H9 (cell line): ENCODE results near the gene SLC29A1. TPM values are rescaled to one million over a fixed set of nuclear protein-coding genes. Genes with fewer than 3 reads are reported as not detected.

Source experiments
- DNase-seq: peaks from one replicate; pipeline ENCODE4 v3.0.0-alpha.2; 2017
- H2AFZ ChIP-seq: one replicate; pipeline ENCODE4 v1.6.1; 2013; ENCODE audit warnings: mild to moderate bottlenecking, low read length, control low read depth, moderate library complexity
- H2AK5ac ChIP-seq: 2 replicates; pipeline ENCODE4 v1.6.1; 2013; ENCODE audit warnings: low read length, control low read depth, mixed read lengths; ENCODE audit not compliant: insufficient read length
- H2BK120ac ChIP-seq: one replicate; pipeline ENCODE4 v1.6.1; 2013; ENCODE audit warnings: low read depth, mild to moderate bottlenecking, low read length, control low read depth, inconsistent platforms; ENCODE audit not compliant: poor library complexity, severe bottlenecking
- H2BK12ac ChIP-seq: 2 replicates; pipeline ENCODE4 v1.6.1; 2013; ENCODE audit warnings: low read length, control low read depth, mixed read lengths, low read depth; ENCODE audit not compliant: insufficient read length
- H2BK15ac ChIP-seq: 2 replicates; pipeline ENCODE4 v1.6.1; 2013; ENCODE audit warnings: low read depth, low read length, control low read depth
- H2BK20ac ChIP-seq: one replicate; pipeline ENCODE4 v1.6.1; 2013; ENCODE audit warnings: low read depth, mild to moderate bottlenecking, low read length, control low read depth, inconsistent platforms; ENCODE audit not compliant: poor library complexity, severe bottlenecking
- H2BK5ac ChIP-seq: 2 replicates; pipeline ENCODE4 v1.6.1; 2013; ENCODE audit warnings: low read length, control low read depth, mixed read lengths; ENCODE audit not compliant: insufficient read length
- H3K14ac ChIP-seq: 2 replicates; pipeline ENCODE4 v1.6.1; 2013; ENCODE audit warnings: low read length, control low read depth; ENCODE audit not compliant: insufficient read depth
- H3K18ac ChIP-seq: 2 replicates; pipeline ENCODE4 v1.6.1; 2013; ENCODE audit warnings: low read depth, mild to moderate bottlenecking, mixed read lengths, low read length, control low read depth; ENCODE audit not compliant: insufficient read length
- H3K23ac ChIP-seq: 2 replicates; pipeline ENCODE4 v1.6.1; 2013; ENCODE audit warnings: low read length, control low read depth, mixed read lengths, low read depth; ENCODE audit not compliant: insufficient read length
- H3K23me2 ChIP-seq: 2 replicates; pipeline ENCODE4 v1.6.1; 2013; ENCODE audit warnings: low read depth, mild to moderate bottlenecking, mixed read lengths, low read length, control low read depth; ENCODE audit not compliant: insufficient read length, poor library complexity, severe bottlenecking
- H3K27ac ChIP-seq: 2 replicates; pipeline ENCODE4 v1.5.1; 2013; ENCODE audit warnings: low read length, control low read depth, mixed read lengths, low read depth; ENCODE audit not compliant: insufficient read length
- H3K27me3 ChIP-seq: 2 replicates; pipeline ENCODE4 v1.6.1; 2013; ENCODE audit warnings: low read length, control low read depth, inconsistent platforms; ENCODE audit not compliant: insufficient read depth
- H3K4ac ChIP-seq: 2 replicates; pipeline ENCODE4 v1.6.1; 2013; ENCODE audit warnings: low read depth, mild to moderate bottlenecking, control low read depth, inconsistent platforms, low read length, moderate library complexity
- H3K4me1 ChIP-seq: 2 replicates; pipeline ENCODE4 v1.6.1; 2013; ENCODE audit warnings: low read length, control low read depth, inconsistent platforms; ENCODE audit not compliant: insufficient read depth
- H3K4me2 ChIP-seq: 2 replicates; pipeline ENCODE4 v1.6.1; 2013; ENCODE audit warnings: low read length, control low read depth, mixed read lengths; ENCODE audit not compliant: insufficient read length, insufficient read depth
- H3K56ac ChIP-seq: 2 replicates; pipeline ENCODE4 v1.6.1; 2013; ENCODE audit warnings: low read depth, mild to moderate bottlenecking, mixed read lengths, low read length, control low read depth; ENCODE audit not compliant: insufficient read length
- H3K79me1 ChIP-seq: 2 replicates; pipeline ENCODE4 v1.6.1; 2013; ENCODE audit warnings: low read depth, mild to moderate bottlenecking, moderate library complexity, low read length, control low read depth, inconsistent platforms; ENCODE audit not compliant: insufficient read depth, poor library complexity, severe bottlenecking
- H3K79me2 ChIP-seq: 2 replicates; pipeline ENCODE4 v1.6.1; 2013; ENCODE audit warnings: low read length, control low read depth, inconsistent platforms; ENCODE audit not compliant: insufficient read depth
- H3K9ac ChIP-seq: 2 replicates; pipeline ENCODE4 v1.6.1; 2013; ENCODE audit warnings: low read length, control low read depth, mixed read lengths; ENCODE audit not compliant: insufficient read length; ENCODE audit errors: extremely low read depth
- H3K9me3 ChIP-seq: one replicate; pipeline ENCODE4 v1.6.1; 2013; ENCODE audit warnings: low read depth, low read length, inconsistent platforms; ENCODE audit not compliant: control insufficient read depth
- H3T11ph ChIP-seq: one replicate; pipeline ENCODE4 v1.6.1; 2013; ENCODE audit warnings: mild to moderate bottlenecking, low read length, control low read depth, inconsistent platforms
- H4K20me1 ChIP-seq: one replicate; pipeline ENCODE4 v1.6.1; 2013; ENCODE audit not compliant: control insufficient read depth, insufficient read length, insufficient read depth
- H4K5ac ChIP-seq: 2 replicates; pipeline ENCODE4 v1.6.1; 2013; ENCODE audit warnings: low read depth, mild to moderate bottlenecking, mixed read lengths, low read length, control low read depth; ENCODE audit not compliant: insufficient read length
- H4K8ac ChIP-seq: replicated peaks from 2 replicates; pipeline ENCODE4 v1.6.1; 2013; ENCODE audit warnings: low read length, control low read depth, mixed read lengths, low read depth; ENCODE audit not compliant: insufficient read length
- H4K91ac ChIP-seq: 2 replicates; pipeline ENCODE4 v1.6.1; 2013; ENCODE audit warnings: low read depth, mild to moderate bottlenecking, moderate library complexity, mixed read lengths, low read length, control low read depth; ENCODE audit not compliant: insufficient read length
- H3K27ac Mint-ChIP-seq, 3 experiments: 2 replicates in 2 of 3; 3 replicates in 1 of 3; pipeline ENCODE4 v1.8.0; 2020 to 2021; ENCODE audit warnings: mixed read lengths in 3 of 3, mild to moderate bottlenecking in 1 of 3, moderate library complexity in 1 of 3
- H3K27me3 Mint-ChIP-seq: 2 replicates; pipeline ENCODE4 v1.8.0; 2021; ENCODE audit warnings: low read depth, mild to moderate bottlenecking, moderate library complexity, mixed read lengths
- H3K36me3 Mint-ChIP-seq, 3 experiments: 2 replicates in 2 of 3; 3 replicates in 1 of 3; pipeline ENCODE4 v1.8.0; 2020 to 2021; ENCODE audit warnings: low read depth in 3 of 3, mixed read lengths in 3 of 3; ENCODE audit not compliant: insufficient read depth in 1 of 3
- H3K4me1 Mint-ChIP-seq, 2 experiments: 2 replicates each; pipeline ENCODE4 v1.8.0; 2020; ENCODE audit warnings: mixed read lengths in 2 of 2
- H3K4me3 Mint-ChIP-seq, 2 experiments: 2 replicates in 1 of 2; 3 replicates in 1 of 2; pipeline ENCODE4 v1.8.0; 2020 to 2021; ENCODE audit warnings: mild to moderate bottlenecking in 2 of 2, mixed read lengths in 2 of 2, moderate library complexity in 1 of 2
- H3K9me3 Mint-ChIP-seq, 2 experiments: 2 replicates in 1 of 2; 3 replicates in 1 of 2; pipeline ENCODE4 v1.8.0; 2020; ENCODE audit warnings: mild to moderate bottlenecking in 2 of 2, mixed read lengths in 2 of 2, moderate library complexity in 1 of 2
- CTCF ChIP-seq: fragments of 200-600 bp; sonication (generic); conservative IDR thresholded peaks from 3 replicates; pipeline ENCODE4 v1.8.0; 2021; ENCODE audit warnings: antibody characterized with exemption, mild to moderate bottlenecking
- WGBS: extraction: QIAGEN DNeasy Blood & Tissue Kit; methylation state at CpG from one replicate; pipeline ENCODE4 v1.1.7; 2013; ENCODE audit warnings: missing lambda C conversion rate, low lambda C conversion rate, mixed read lengths; ENCODE audit not compliant: insufficient read length; ENCODE audit errors: extremely low coverage; 5-methylcytosine and 5-hydroxymethylcytosine counted together
- total RNA-seq: library from RNA; stranded (reverse); gene quantifications from 2 replicates; pipeline ENCODE4 v1.2.1, GENCODE V29; 2021

The SLC29A1 gene
- total RNA-seq, 1 experiment from 2014 or later: 124 TPM

GRCh38 chr6:44219053-44219814 lies 4.2 kb upstream of the SLC29A1 start:
- Histone ChIP-seq H2BK120ac (no peak overlapping the region), H3K27ac (peak overlapping the region; percentile 72)
- H3K4me1 Mint-ChIP-seq: peaks cover 53 to 55% of the 10 kb centered on the region in 2 experiments

More at GRCh38 chr6:44219053-44219814, 4.2 kb upstream of the SLC29A1 start:
- H4K20me1 ChIP-seq: no peaks in the 10 kb centered on the region
- no peak overlapping the region for H2AK5ac ChIP-seq
- peak overlapping the region; percentile 77 for H3K9ac ChIP-seq
- no peak overlapping the region for H4K91ac ChIP-seq
- H3K14ac ChIP-seq: peak overlapping the region; percentile 76; the same call in 1 of the 2 replicates
- H3K79me1 ChIP-seq: peaks cover under 1% of the 10 kb centered on the region
- H3K23me2 ChIP-seq: peaks cover 18% of the 10 kb centered on the region
- H4K5ac ChIP-seq: no peak overlapping the region
- Mint-ChIP-seq H3K27ac (peak overlapping the region; percentile 96 to 100 (median 96)), H3K9me3 (no peaks in the 10 kb centered on the region; a peak in 1 of 5 replicates), H3K27me3 (peaks cover 3% of the 10 kb centered on the region), H3K36me3 (peaks cover 0 to 3% (median 0%) of the 10 kb centered on the region in 3 experiments; a peak in 2 of 7 replicates), H3K4me3 (peak overlapping the region; percentile 68 to 83)
- H2AFZ ChIP-seq: no peak overlapping the region
- H3K23ac ChIP-seq: no peak overlapping the region
- no CpG with 5 or more reads among the region's 45 CpGs for WGBS
- no peak for TF ChIP-seq CTCF
- H3K4me2 ChIP-seq: peak overlapping the region; percentile 68
- no peak overlapping the region for H2BK15ac ChIP-seq
- no peak overlapping the region for H4K8ac ChIP-seq
- H3K79me2 ChIP-seq: peaks cover under 1% of the 10 kb centered on the region; the same call in 1 of the 2 replicates
- no peaks in the 10 kb centered on the region for H3K27me3 ChIP-seq
- no peaks in the 10 kb centered on the region for H3K9me3 ChIP-seq
- H3K4ac ChIP-seq: no peak overlapping the region
- no peak overlapping the region for H3T11ph ChIP-seq
- DNase-seq: peak; percentile 96
- H3K4me1 ChIP-seq: peaks cover 16% of the 10 kb centered on the region; the same call in 1 of the 2 replicates
- no peak overlapping the region for H2BK5ac ChIP-seq
- H3K56ac ChIP-seq: no peak overlapping the region
- H3K18ac ChIP-seq: peak overlapping the region; percentile 92
- H2BK12ac ChIP-seq: peak overlapping the region; percentile 71
- H2BK20ac ChIP-seq: no peak overlapping the region
